Subcutaneous adipose tissue (tissue), 4 donors: Measurements from ENCODE around the gene MAPK9. TPM values are rescaled to one million over a fixed set of nuclear protein-coding genes. Genes with fewer than 3 reads are reported as not detected.

Source experiments
- CTCF ChIP-seq: fragments of 450-650 bp; IDR thresholded peaks from one replicate; pipeline ENCODE4 v1.5.1; 2016; ENCODE audit warnings: low read depth, mild to moderate bottlenecking, control low read depth, antibody characterized with exemption, moderate library complexity
- total RNA-seq, 4 donors: library from RNA; depleted of rRNA; stranded (reverse); fragments of >200 nt; gene quantifications; one replicate each; pipeline ENCODE4 v1.1.0, GENCODE V29; 2016

The MAPK9 gene
- total RNA-seq, 4 donors from 2014 or later = 23.7 to 34.7 (median 25.7) TPM

- TF ChIP-seq CTCF = no peak
These were observed 14.9 kb upstream of the MAPK9 start for GRCh38 chr5:180306796-180307195.

- no peak for TF ChIP-seq CTCF
These were observed 13.6 kb upstream of the MAPK9 start for GRCh38 chr5:180305481-180305880.

- no peak for TF ChIP-seq CTCF
These were observed 12.8 kb upstream of the MAPK9 start for GRCh38 chr5:180304431-180305375.

- no peak for TF ChIP-seq CTCF
These were observed 12.1 kb upstream of the MAPK9 start for GRCh38 chr5:180304016-180304292.

- TF ChIP-seq CTCF = no peak
These were observed 11.5 kb upstream of the MAPK9 start for GRCh38 chr5:180303226-180304015.

GRCh38 chr5:180302256-180302655 is 10.4 kb upstream of the MAPK9 start:
- TF ChIP-seq CTCF = no peak

- TF ChIP-seq CTCF = no peak
These were observed 9.4 kb upstream of the MAPK9 start for GRCh38 chr5:180301253-180301652.
